Measurements from ENCODE around the gene ZC3H18.

Gene ZC3H18

GRCh38 chr16:88569985-88570690 is at the start of gene ZC3H18:
Gene ZC3H18, plus strand, starts transcription at chr16:88570403. Its CDS starts 6,721 bp downstream, at chr16:88577124.
- peak; percentile 90 for DNase-seq

- DNase-seq: no peak
These were observed 48.5 kb upstream of the ZC3H18 start for GRCh38 chr16:88521674-88522073.

GRCh38 chr16:88522276-88522949 is 47.8 kb upstream of the ZC3H18 start:
- no peak for DNase-seq

- DNase-seq: no peak
These were observed 46.7 kb upstream of the ZC3H18 start for GRCh38 chr16:88523309-88524161.

- no peak for DNase-seq
These were observed 45.8 kb upstream of the ZC3H18 start for GRCh38 chr16:88524274-88524972.

DNA sequence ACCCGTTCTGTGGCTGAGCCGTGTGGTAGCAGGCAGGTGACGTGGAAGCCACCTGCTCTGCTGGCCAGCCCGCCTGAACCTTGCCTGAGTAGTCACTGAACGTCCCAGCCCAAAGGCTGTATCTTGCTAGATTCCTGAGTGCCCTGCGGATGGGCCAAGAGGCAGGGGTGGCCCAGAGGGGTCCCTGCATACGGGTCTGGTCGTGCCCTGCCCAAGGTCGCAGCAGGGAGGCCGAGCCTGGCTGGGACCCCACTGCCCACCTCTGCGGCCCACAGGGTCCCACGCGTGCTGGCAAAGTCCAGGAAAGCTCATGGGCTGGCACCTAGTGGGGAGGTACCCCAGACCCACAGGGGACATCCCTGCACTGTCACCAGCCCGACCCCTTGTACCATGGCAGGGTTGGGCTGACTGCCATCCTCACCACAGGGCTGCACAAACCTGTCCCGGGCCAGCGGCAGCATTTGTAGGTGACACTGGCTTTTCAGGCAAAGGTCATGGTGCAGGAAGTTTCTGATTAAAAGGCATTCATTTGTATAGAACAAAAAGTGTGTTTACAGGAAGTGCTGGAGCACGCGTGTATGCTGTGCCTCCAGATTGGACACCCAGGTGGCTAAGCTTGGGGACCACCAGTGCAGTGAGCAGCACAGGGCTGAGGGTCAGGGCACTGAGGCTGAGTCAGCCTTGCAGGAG is 45.1 kb upstream of the ZC3H18 start:
- DNase-seq: no peak

DNA sequence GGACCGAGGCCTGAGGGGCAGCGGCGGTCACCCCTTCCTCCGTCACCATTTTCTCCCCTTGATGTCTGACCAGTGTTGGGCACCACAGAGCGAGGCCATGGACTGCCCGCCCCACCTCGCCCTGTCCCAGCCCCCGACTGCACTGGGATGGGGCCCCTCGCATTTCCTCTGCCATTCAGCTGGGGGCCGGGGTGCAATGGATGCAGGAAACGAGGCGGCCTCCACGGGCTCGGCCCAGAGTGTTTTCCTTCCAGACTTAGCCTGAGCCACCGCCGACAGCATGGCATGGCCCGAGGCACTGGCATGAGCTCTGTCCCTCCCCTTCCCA is 44.6 kb upstream of the ZC3H18 start:
- no peak for DNase-seq

DNA sequence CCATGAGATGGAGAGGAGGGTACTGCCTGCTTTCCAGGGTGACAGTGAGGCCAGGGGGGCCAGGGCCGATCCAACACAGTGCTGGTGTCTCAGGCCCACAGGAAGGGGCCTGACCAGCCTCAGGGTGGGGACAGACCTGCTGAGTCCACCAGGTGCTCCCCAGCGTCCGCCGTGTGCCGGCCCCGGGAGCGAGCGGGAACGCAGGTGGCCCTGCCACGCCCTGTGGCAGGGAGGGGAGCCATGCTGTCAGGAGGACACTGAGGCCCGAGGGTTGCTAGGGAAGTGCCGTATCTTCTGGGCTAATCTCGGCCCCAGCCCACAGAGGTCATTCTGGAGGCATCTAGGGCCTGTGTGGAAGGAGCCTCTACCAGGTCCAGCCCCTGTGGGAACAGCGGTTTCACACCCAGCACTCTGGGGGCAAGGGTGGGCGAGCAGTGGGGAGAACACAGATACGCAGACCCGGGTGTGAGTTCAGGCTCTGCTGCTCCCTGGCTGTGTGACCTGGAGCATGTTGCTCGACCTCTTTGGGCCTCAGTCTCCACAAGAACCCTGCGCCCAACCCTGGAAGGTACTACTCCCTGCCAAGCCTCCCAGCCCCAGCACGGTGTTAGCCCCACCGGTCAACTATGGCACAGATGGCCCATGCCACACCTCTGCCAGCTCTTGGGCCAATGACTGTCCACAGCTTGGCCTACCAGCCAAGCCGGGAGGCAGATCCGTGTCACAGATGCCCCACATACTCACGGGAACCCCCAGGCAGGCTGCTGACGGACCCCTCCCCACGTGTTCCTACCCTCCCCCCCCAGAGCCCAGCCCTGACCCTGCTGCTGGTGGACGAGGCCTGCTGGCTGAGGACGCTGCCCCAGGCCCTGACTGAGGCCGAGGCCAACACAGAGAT is 43.9 kb upstream of the ZC3H18 start:
- DNase-seq: no peak

DNA sequence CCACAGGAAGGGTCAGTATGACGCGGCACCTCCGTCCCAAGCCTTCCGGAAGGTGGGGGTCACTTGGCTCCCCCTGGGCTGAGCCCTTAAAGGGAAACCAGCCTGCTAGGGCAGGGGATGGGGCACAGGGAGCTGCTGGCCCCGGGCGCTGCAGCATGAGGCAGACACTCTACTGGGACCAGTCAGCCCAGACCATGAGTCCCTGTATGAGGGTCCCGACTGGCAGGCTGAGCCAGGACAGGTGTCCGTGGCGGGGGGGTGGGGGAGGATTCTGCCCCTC is 43.4 kb upstream of the ZC3H18 start:
- DNase-seq: no peak

GRCh38 chr16:88527186-88527936 is 42.8 kb upstream of the ZC3H18 start:
- DNase-seq: peak; percentile 39

DNA sequence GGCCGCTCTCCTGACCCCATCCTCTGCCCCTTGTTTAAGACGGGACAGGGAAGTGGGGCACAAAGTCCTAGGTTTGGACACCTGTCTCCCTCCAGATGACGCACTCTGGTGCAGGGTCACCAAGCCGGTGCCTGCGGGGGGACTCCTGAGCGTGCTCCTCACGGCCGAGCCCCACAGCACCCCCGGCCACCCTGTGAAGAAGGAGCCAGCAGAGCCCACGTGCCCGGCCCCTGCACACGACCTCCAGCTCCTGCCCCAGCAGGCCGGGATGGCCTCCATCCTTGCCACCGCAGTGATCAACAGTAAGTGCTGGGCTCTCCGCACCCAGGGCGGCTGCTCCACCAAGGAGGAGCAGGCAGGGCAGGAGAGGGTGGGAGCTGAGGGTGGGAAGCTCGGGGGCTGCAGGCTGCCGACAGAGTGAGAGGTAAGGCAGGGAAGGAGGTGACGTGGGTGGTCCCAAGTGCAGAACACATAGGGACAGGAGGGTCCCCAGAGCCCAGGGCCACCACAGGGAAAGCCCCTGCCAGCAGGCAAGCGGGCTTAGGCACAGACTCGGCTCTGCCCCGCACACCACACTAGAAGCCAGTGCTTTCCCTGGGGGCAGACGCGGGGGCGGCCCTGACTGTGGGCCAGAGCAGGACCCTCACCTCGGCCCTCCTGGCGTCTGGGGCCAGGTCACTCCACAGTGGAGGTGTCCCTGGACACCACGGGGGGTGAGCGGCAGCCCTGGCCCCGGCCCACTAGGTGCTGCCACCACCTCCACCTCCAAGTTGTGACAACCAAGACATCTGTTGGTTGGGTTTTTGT is 42.1 kb upstream of the ZC3H18 start:
- no peak for DNase-seq

GRCh38 chr16:88528902-88529318 is 41.3 kb upstream of the ZC3H18 start:
- DNase-seq: no peak

- DNase-seq: no peak
These were observed 40.6 kb upstream of the ZC3H18 start for GRCh38 chr16:88529596-88529995.

DNA sequence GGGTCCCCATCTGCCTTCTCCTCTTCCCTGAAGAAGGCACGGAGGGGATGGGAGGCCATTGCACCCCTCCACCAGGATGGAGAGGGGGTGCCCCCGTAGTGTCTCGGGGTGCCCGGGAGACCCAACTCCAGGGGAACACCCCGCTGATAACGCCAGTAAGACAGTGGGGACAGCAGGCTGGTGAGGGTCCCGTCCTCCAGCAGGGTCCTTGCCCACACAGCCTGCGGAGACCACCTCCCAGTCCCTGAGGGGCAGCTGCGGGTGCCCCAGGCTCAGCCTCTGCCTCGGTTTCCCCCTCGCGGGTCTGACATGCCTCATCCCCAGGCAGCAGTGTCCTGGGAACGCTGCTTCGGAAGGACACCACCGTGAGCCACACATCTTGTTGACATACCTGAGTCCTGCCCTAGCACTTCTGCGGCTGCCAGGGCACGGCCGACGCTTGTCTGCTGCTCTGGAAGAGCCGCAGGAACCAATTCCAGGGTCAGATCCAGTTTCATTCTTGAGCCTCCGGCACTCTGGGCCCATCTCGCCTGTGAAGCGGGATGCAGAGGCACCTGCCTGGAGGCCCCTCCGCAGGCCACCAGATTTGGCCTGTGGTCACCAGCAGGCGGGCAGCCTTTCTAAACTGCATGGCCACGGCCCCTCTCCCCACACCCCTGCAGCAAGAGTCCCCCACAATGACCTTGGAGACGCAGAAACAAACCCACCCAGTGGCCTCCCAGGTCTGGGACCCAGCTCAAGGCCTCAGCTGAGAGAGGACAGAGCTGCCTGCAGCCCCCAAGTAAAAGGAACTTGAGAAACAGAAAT is 39.9 kb upstream of the ZC3H18 start:
- DNase-seq: no peak

DNA sequence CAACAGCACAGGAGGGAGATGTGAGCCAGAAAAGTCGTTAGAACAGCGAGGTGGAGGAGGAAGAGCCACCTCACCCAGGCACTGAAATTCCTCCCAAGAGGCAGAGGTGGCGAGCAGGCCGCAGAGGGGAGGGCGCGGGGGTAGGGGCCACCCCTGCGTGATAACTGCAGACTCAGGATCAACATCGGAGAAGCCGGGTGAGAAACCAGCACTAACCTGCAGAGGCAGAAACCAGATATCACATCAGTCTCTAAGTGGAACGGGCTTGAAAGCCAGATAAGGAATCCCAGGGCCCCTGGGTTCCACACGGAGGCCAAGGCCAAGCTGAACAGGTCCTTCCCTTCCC is 39.4 kb upstream of the ZC3H18 start:
- no peak for DNase-seq

GRCh38 chr16:88531346-88531745 is 38.9 kb upstream of the ZC3H18 start:
- no peak for DNase-seq

DNA sequence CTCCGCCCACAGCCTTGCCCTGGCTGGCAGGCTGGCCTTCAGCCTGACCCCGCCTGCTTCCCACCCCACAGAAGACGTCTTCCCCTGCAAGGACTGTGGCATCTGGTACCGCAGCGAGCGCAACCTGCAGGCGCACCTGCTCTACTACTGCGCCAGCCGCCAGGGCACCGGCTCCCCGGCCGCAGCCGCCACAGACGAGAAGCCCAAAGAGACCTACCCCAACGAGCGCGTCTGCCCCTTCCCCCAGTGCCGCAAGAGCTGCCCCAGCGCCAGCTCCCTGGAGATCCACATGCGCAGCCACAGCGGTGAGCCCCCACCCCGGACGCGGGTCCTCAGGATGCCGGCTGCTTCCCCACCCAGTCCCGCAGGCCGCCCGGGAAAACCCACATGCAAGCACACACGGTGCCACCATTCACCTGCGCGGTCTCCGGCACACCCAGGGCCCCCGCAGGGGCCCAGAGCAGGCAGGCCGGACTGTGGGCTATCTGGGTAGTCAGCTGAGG is 38.2 kb upstream of the ZC3H18 start:
- no peak for DNase-seq

DNA sequence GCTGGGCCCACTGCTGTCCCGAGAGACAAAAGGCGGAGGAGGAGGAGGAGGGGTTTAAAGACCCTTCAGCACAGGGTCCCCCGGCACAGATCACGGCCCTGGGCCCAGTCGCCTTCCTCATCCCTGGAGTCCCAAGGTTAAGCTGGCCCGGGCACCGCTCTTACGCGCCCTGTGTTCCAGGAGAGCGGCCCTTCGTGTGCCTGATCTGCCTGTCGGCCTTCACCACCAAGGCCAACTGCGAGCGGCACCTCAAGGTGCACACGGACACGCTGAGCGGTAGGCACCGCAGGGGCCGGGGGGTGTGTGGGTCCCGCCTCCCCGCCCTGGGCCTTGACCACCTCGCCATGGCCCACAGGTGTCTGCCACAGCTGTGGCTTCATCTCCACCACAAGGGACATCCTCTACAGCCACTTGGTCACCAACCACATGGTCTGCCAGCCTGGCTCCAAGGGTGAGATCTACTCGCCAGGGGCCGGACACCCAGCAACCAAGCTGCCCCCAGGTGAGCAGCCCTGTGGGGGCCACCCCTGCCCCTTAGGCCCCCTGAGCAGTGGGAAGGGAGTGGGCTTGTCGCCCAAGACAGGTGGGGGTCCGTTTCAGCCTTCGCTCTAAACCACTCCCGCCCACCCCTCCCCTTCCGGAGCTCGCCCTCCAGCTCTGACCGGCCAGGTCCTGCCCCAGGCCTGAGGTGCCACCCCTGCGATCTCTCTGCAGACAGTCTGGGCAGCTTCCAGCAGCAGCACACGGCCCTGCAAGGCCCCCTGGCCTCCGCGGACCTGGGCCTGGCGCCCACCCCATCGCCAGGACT is 37.6 kb upstream of the ZC3H18 start:
- DNase-seq: no peak

Data from NCI-H146 (cell line).